Activated CD4-positive, alpha-beta T cell treated with anti-CD3 and anti-CD28 coated beads for 1 hour (primary cell): Measurements from ENCODE around the gene RNF121.

Source experiments
- DNase-seq: peaks from one replicate; pipeline ENCODE4 v3.0.0-alpha.2; 2020

The RNF121 gene

GRCh38 chr11:72007089-72007476 is 78.2 kb downstream of the RNF121 start:
- DNase-seq: no peak

- DNase-seq: no peak
Observed at GRCh38 chr11:72007587-72007986, 78.7 kb downstream of the RNF121 start.

GRCh38 chr11:72008728-72009127 is 79.9 kb downstream of the RNF121 start:
- no peak for DNase-seq

DNA sequence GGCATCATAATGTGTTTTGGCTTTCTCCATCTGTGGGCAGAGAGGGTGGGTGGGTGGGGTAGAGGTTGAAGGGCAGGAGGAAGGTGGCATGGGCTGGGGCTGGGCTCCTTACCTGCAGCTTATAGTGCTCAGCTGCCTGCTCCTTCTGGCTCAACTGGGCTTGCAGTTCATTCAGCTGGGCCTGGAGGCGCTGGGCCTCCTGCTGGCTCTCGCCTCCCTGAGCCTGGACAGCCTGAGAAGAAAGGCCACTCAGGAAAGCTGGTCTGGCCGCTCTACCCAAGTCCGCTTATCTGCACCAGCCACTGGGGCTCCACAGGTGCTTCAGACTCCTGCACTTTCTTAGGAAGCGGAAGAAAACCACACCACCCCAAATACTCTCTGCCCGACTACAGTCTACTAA is 80.3 kb downstream of the RNF121 start:
- no peak for DNase-seq

DNA sequence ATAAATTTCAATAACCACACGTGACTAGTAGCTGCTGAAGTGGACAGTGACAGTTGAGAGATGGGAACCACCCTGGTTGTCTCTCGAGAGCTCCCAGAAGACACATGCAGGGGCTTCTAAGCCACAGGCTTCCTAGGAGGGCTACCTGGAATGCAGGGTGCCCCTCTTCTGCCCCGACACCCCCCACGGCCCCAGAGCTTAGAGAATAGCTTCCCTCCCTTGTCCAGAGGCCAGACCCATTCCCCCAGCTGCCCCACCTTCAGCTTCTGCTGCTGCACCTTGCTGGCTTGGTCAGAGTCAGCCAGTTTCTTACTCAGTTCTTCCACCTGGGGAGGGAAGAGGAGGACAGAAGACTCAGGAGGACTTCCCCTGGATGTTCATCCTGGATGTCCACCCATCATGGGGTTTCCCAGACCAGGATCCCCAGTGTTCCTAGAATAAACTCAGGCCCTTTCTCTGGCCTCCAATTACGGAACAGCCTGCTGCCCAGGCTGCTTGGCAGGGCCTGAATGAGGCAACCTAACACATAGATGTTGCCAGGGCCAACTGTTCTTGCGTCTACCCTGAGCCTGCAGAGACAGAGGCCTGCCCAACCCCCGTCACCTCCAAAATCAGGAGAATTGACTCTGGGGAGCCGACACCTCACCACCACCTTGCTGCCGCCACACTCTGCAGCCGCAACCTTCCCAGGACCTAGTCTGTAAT is 81.8 kb downstream of the RNF121 start:
- DNase-seq: no peak

DNA sequence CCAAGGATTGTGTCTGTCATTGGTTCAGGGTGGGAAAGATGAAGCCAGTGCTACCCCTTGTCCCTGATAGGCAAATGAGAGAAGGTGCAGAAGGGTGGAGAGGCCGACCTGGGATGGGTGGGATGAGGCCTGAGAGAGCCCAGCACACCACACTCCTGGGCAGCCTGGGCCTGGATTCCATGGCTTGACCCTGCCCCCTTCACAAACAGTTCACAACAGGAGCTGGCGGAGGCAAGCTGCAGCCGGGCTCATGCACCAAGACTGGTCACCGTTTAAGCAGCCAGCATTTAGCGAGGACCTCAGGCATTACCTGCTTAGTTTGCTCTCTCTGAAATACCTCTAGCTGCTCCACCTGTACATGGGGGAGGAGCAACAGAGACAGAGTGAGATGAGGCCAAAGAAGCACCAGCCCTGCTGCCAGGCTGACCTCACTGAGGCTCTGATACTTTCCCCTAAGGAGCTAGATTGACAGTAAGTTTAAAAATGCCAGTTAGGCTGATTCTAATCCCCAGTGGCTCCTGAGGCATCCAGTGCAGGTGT is 83.3 kb downstream of the RNF121 start:
- DNase-seq: no peak

- no peak for DNase-seq
Observed at GRCh38 chr11:72012897-72013721, 84.3 kb downstream of the RNF121 start.

- no peak for DNase-seq
Observed at GRCh38 chr11:72013765-72014711, 85.2 kb downstream of the RNF121 start.

DNA sequence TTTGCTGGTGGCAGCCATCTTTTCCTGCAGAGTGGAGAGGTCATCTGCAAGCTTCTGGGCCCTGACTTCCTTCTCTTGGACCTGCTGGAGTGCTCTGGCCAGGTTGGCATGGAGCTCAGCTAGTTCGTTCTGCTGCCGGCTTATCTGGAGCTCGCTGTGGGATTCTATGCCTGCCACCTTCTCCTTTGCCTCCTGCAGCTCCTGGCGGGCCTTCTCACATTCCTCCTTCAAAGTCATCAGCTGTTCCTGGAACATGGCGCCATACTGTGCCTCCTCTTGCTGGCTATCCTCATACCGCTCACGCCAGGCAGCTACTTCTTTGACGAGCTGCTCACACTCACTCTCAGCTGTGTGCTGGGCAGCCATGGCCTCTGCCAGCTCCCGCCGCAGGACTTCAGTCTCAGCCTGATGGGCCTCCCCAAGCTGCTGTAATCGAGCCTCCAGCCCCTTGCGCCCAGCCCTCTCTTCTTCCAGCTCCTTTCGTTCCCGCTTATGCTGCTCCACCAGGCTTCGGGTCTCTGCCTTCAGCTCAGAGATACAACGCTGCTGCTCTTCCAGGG is 86.0 kb downstream of the RNF121 start:
- DNase-seq: no peak

DNA sequence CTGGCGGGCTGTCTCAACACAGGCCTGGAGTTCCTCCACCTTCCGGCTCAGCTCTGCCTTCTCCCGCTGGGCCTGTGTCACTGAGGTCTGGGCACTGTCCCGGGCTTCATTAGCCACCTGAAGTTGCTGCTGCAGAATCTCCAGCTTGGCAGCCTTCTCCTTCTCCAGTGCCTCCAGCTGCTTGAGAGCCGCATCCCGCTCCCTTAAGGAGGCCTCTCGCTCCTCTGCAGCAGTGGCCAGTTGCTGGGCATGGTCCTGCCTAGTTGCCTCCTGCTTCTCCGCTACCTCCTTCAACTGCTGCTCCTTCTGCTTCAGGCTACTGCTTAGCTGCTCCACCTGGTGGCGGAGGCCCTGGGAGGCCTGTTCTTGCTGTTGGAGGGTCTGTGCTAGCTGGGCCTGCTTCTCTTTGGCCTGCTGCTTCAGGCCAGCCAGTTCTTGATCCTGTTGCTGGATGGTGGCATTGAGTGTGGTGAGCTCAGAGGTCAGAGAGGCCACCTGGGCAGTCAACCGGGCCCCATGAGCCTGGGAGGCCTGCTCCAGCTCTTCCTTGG is 86.7 kb downstream of the RNF121 start:
- no peak for DNase-seq

DNA sequence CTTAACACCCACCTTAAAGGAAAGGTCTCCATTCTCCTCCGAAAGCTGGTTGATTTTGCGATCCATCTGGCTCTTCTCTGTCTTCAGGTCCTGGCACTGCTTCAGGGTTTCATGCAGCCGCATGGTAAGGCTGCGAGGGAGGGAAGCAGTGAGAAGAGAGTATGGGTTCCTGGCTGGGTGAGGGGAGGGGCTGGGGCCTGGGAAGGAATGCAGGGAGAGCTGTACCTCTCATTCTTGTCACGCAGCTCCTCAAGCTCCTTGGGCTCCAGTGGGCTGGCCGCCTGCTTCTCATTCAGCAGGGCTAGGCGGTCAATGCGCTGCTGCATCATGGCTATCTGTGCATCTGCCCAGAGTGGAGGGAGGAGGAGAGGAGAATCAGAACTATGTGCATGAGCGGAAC is 89.3 kb downstream of the RNF121 start:
- no peak for DNase-seq

DNA sequence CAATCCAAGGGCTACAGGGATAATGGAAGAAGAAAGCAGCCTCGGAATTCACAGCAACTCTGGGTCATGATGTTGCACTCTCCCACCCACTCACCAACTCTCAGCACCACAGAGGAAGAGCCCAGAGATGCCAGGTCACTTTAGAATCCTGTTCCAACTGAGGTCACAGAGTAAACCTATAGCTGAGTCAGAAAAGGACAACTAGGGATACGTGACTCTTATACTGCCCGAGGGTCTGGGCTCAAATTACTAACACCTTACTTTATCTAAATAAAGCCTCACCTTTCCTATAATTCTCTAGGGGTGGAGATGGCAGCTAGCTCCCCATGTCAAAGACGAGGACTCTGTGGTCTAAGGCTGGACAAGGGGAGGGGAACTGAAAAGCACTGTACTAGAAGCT is 94.5 kb downstream of the RNF121 start:
- DNase-seq: no peak

GRCh38 chr11:72024069-72024754 is 95.4 kb downstream of the RNF121 start:
- DNase-seq: no peak

- no peak for DNase-seq
Observed at GRCh38 chr11:72026090-72026489, 97.2 kb downstream of the RNF121 start.

GRCh38 chr11:72030472-72031045 is 101.7 kb downstream of the RNF121 start:
- DNase-seq: no peak

GRCh38 chr11:72036687-72037086 is 107.8 kb downstream of the RNF121 start:
- DNase-seq: no peak

- DNase-seq: no peak
Observed at GRCh38 chr11:72037554-72038311, 108.9 kb downstream of the RNF121 start.

DNA sequence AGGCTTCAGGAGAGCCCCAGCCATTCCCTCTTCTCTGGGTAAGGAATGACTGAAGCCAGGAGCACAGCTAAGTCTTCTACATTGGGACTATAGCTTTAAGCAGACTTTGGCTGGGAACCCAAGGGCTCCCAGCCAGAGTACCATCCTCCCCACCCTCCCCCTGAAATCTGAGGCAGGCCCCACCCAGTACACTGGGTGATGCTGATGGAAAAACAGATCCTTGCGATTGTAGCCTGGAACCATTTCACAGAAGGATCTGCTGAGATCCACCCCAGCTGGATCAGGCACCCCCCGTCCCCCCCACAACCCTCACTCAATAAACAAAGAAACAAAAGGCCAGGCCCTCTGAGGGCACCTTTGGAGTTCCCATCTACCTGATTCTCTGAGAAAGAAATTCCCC is 109.6 kb downstream of the RNF121 start:
- DNase-seq: no peak

DNA sequence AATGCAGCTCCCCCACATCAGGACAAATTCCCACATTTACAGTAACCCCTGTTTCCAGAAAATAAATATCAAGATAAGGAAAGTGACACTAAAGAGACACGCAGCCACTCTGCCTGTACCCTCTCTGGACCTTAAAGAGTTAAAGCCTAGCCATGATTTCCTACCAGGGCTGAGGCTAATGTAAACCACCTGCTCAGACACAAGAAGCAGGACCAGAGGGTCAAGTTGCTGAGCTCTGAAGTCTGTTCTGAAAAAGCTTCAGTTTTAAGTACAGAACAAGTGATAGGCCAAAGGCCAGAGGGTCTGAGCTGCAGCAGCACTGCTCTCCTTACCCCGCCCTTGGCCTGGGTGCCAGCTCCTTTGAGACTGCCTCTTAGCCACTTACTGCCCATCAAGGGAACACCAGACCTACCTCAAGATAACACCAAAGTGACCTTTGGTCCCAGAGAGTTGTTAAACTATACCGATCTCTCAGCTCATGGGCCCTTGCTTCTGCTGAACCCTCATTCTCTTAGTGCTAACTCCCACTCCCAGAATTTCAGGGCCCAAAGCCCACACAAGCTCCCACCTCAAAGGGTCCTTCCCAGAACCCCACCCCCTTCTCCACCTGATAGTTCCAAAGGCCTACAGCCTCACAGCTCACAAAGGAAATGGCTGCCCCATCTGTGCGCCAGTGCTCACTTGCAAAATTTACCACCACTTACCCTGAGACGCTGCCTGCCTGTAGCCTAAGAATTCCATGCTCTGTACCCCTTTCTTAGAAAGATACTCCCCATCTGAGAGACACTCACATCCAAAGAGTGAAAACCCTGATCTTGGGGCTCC is 110.4 kb downstream of the RNF121 start:
- no peak for DNase-seq
